Ovary (tissue), 9 donors: ENCODE results near the gene TCERG1L. TPM values are rescaled to one million over a fixed set of nuclear protein-coding genes. Genes with fewer than 3 reads are reported as not detected.

ENCODE experiments used
- DNase-seq, 5 donors: peaks; one replicate each; pipeline ENCODE4 v3.0.0-alpha.2; 2019 to 2020
- H3K27ac ChIP-seq, 2 donors: fragments of 200-600 bp; one replicate each; pipeline versions ENCODE4 v1.5.1 to v1.8.0; 2019 to 2022
- H3K27me3 ChIP-seq: fragments of 200-600 bp; one replicate; pipeline ENCODE4 v1.8.0; 2022
- H3K36me3 ChIP-seq: fragments of 200-600 bp; sonication (generic); one replicate; pipeline ENCODE4 v1.5.1; 2019
- H3K4me1 ChIP-seq: one replicate; pipeline ENCODE4 v1.8.1; 2013; ENCODE audit warnings: mild to moderate bottlenecking, moderate library complexity; ENCODE audit not compliant: insufficient read depth
- H3K4me3 ChIP-seq: fragments of 200-600 bp; sonication (generic); one replicate; pipeline ENCODE4 v1.5.1; 2017
- H3K9me3 ChIP-seq, 2 donors: fragments of 200-600 bp in 1 of 2; sonication (generic) in 1 of 2; one replicate each; pipeline versions ENCODE4 v1.5.1 to v1.8.1; 2013 to 2019; ENCODE audit warnings: mild to moderate bottlenecking in 1 of 2, moderate library complexity in 1 of 2
- CTCF ChIP-seq, 3 donors: fragments of 450-650 bp in 2 of 3; fragments of 200-600 bp in 1 of 3; IDR thresholded peaks; one replicate each; pipeline versions ENCODE4 v1.5.1 to v1.8.0; 2016 to 2022; ENCODE audit warnings: antibody characterized with exemption in 3 of 3, mild to moderate bottlenecking in 1 of 3
- EP300 ChIP-seq: sonication (generic); formaldehyde crosslinking; IDR thresholded peaks from one replicate; pipeline ENCODE4 v1.6.1; 2017; ENCODE audit warnings: antibody characterized with exemption
- POLR2A ChIP-seq: fragments of 450-650 bp; IDR thresholded peaks from one replicate; pipeline ENCODE4 v1.6.1; 2017; ENCODE audit warnings: antibody characterized with exemption, mild to moderate bottlenecking, moderate library complexity
- WGBS, 3 donors: extraction: QIAGEN DNeasy Blood & Tissue Kit in 1 of 3; methylation state at CpG; one replicate each; pipeline versions ENCODE4 v1.1.5 to v1.1.7; 2013 to 2017; 5-methylcytosine and 5-hydroxymethylcytosine counted together
- intact Hi-C, 4 donors: fragments of 100-400 bp; cut with DNase I; formaldehyde crosslinking; loops; one replicate each; pipeline versions ENCODE4 v1.11.0 to v1.15.1; 2022 to 2023
- polyA plus RNA-seq, 2 donors: library from polyadenylated mRNA; stranded (reverse); fragments of 200-250 nt in 1 of 2; fragments of 350-450 nt in 1 of 2; fragmentation: Illumina TruSeq in 1 of 2; extraction: RNeasy Lipid Tissue Mini Kit (QIAGEN cat#74804) in 1 of 2; gene quantifications; one replicate each; pipeline ENCODE4 v1.2.3, GENCODE V29; 2013 to 2014
- total RNA-seq, 7 donors: library from RNA; depleted of rRNA in 2 of 7; stranded (reverse); fragments of >200 nt in 2 of 7; fragmentation: NEBNext Ultra II Directional in 3 of 7; extraction: Animal tissue kit (Norgen Biotek cat#: 25700) in 3 of 7; gene quantifications; one replicate each; pipeline versions ENCODE4 v1.1.0 to v1.2.4, GENCODE V29; 2016 to 2023
- donor health status: DM: no; HTN: no; CAD: no; lungs with moderate emphysema.
- donor health status: DM: no; HTN: no; CAD: no.
- donor health status: Bipolar disorder and iron deficiency.
- donor health status: DM: yes; HTN: yes; CAD: no.
- donor health status: DM: no; HTN: no; CAD: no.
- donor health status: DM: yes; HTN: yes; CAD: no.

The TCERG1L gene
- total and polyA plus RNA-seq, 9 donors = 1.1 to 8.0 (median 1.8) TPM

- no peak overlapping the region for H3K4me3 ChIP-seq
- H3K27ac ChIP-seq = no peak overlapping the region
- H3K36me3 ChIP-seq = no peaks in the 10 kb centered on the region
- intact Hi-C loops = no loop called here
- no peak for TF ChIP-seq POLR2A
- no peaks in the 10 kb centered on the region for H3K27me3 ChIP-seq
- 39 to 48% (median 48%) methylated on average over 4 to 5 of the region's 5 CpGs for WGBS, 3 donors
- no peaks in the 10 kb centered on the region for H3K9me3 ChIP-seq
- H3K4me1 ChIP-seq = no peaks in the 10 kb centered on the region
- DNase-seq = no peak
Measured at GRCh38 chr10:131350245-131350644, 38.7 kb upstream of the TCERG1L start.

- no peak overlapping the region for H3K4me3 ChIP-seq
- no peak for TF ChIP-seq EP300
- TF ChIP-seq POLR2A = no peak
- no peak for TF ChIP-seq CTCF (IDR thresholded peaks at IDR 0.05)
- H3K36me3 ChIP-seq = no peaks in the 10 kb centered on the region
- intact Hi-C loops = no loop called here
- DNase-seq = no peak
- 36 to 48% (median 41%) methylated on average over 5 of the region's 5 CpGs for WGBS, 3 donors
- H3K27me3 ChIP-seq = no peaks in the 10 kb centered on the region
- H3K9me3 ChIP-seq = no peaks in the 10 kb centered on the region
- H3K27ac ChIP-seq = no peak overlapping the region
- H3K4me1 ChIP-seq = no peaks in the 10 kb centered on the region
Measured at GRCh38 chr10:131346456-131346855, 34.9 kb upstream of the TCERG1L start.

GRCh38 chr10:131345691-131346090 is 34.2 kb upstream of the TCERG1L start:
- no peak for TF ChIP-seq CTCF (IDR thresholded peaks at IDR 0.05)
- no peak for TF ChIP-seq EP300
- TF ChIP-seq POLR2A = no peak
- no peak overlapping the region for H3K27ac ChIP-seq
- no peaks in the 10 kb centered on the region for H3K4me1 ChIP-seq
- H3K27me3 ChIP-seq = no peaks in the 10 kb centered on the region
- WGBS, 3 donors = 79 to 87% (median 82%) methylated on average over 11 of the region's 11 CpGs
- H3K9me3 ChIP-seq = no peaks in the 10 kb centered on the region
- no peaks in the 10 kb centered on the region for H3K36me3 ChIP-seq
- intact Hi-C loops = no loop called here
- H3K4me3 ChIP-seq = no peak overlapping the region
- DNase-seq = no peak

GRCh38 chr10:131344747-131345146 is 33.2 kb upstream of the TCERG1L start:
- intact Hi-C loops = no loop called here
- H3K9me3 ChIP-seq = no peaks in the 10 kb centered on the region
- TF ChIP-seq EP300 = no peak
- TF ChIP-seq CTCF (IDR thresholded peaks at IDR 0.05) = no peak
- TF ChIP-seq POLR2A = no peak
- no peaks in the 10 kb centered on the region for H3K4me1 ChIP-seq
- H3K27me3 ChIP-seq = no peaks in the 10 kb centered on the region
- DNase-seq = no peak
- H3K36me3 ChIP-seq = no peaks in the 10 kb centered on the region
- H3K27ac ChIP-seq = no peak overlapping the region
- no peak overlapping the region for H3K4me3 ChIP-seq
- 87 to 92% (median 89%) methylated on average over 7 of the region's 7 CpGs for WGBS, 3 donors

- no peaks in the 10 kb centered on the region for H3K36me3 ChIP-seq
- H3K9me3 ChIP-seq = no peaks in the 10 kb centered on the region
- TF ChIP-seq CTCF (IDR thresholded peaks at IDR 0.05) (no peak), EP300 (no peak), POLR2A (no peak)
- H3K4me1 ChIP-seq = no peaks in the 10 kb centered on the region
- no peak overlapping the region for H3K4me3 ChIP-seq
- no peak for DNase-seq
- no peak overlapping the region for H3K27ac ChIP-seq
- no peaks in the 10 kb centered on the region for H3K27me3 ChIP-seq
- intact Hi-C loops = no loop called here
- WGBS, 3 donors = 69 to 83% (median 73%) methylated on average over 5 of the region's 5 CpGs
Measured at GRCh38 chr10:131337741-131338140, 26.2 kb upstream of the TCERG1L start.
